HTR-8/SVneo (cell line): Measurements from ENCODE around the gene XPNPEP2.

Experiments
- DNase-seq: peaks from one replicate; pipeline ENCODE4 v3.0.0; 2011; ENCODE audit warnings: low spot score, mixed read lengths; ENCODE audit not compliant: insufficient read length
- FAIRE-seq: peaks from 2 replicates; lab custom pipeline; 2011; peaks lifted over from hg19 to GRCh38; lab: Jason Lieb, UNC

XPNPEP2 gene

GRCh38 chrX:129772796-129773431 lies 34.1 kb downstream of the XPNPEP2 start:
- FAIRE-seq: no peak
- DNase-seq: no peak

GRCh38 chrX:129773649-129774458 lies 35.1 kb downstream of the XPNPEP2 start:
- DNase-seq (no peak), FAIRE-seq (no peak)

- DNase-seq: no peak
- no peak for FAIRE-seq
Measured at GRCh38 chrX:129777218-129778030, 38.6 kb downstream of the XPNPEP2 start.

- no peak for DNase-seq
- FAIRE-seq: no peak
Measured at GRCh38 chrX:129779086-129779672, 40.4 kb downstream of the XPNPEP2 start.

GRCh38 chrX:129779747-129780146 lies 41.0 kb downstream of the XPNPEP2 start, which contains the start of gene SASH3:
TSS of gene SASH3 (plus strand) at chrX:129779949. CDS start at chrX:129780098, 149 bp downstream.
- DNase-seq (no peak), FAIRE-seq (no peak)

GRCh38 chrX:129780441-129781105 lies 41.8 kb downstream of the XPNPEP2 start:
- no peak for DNase-seq
- no peak for FAIRE-seq

GRCh38 chrX:129781134-129781672 lies 42.4 kb downstream of the XPNPEP2 start:
- DNase-seq: no peak
- FAIRE-seq: no peak

- DNase-seq: no peak
- FAIRE-seq: no peak
Measured at GRCh38 chrX:129781680-129782495, 43.1 kb downstream of the XPNPEP2 start.

GRCh38 chrX:129782706-129783105 lies 43.9 kb downstream of the XPNPEP2 start:
- FAIRE-seq: no peak
- no peak for DNase-seq

GRCh38 chrX:129783291-129783713 lies 44.5 kb downstream of the XPNPEP2 start:
- DNase-seq (no peak), FAIRE-seq (no peak)

GRCh38 chrX:129784371-129784770 lies 45.6 kb downstream of the XPNPEP2 start:
- DNase-seq (no peak), FAIRE-seq (no peak)

- no peak for DNase-seq
- no peak for FAIRE-seq
Measured at GRCh38 chrX:129785160-129785947, 46.6 kb downstream of the XPNPEP2 start.

GRCh38 chrX:129786210-129786651 lies 47.5 kb downstream of the XPNPEP2 start:
- FAIRE-seq (no peak), DNase-seq (no peak)

GRCh38 chrX:129787336-129788055 lies 48.7 kb downstream of the XPNPEP2 start:
- FAIRE-seq: no peak
- no peak for DNase-seq

GRCh38 chrX:129788527-129788926 lies 49.7 kb downstream of the XPNPEP2 start:
- FAIRE-seq (no peak), DNase-seq (no peak)

- DNase-seq: no peak
- FAIRE-seq: no peak
Measured at GRCh38 chrX:129790146-129790545, 51.4 kb downstream of the XPNPEP2 start.

- FAIRE-seq (no peak), DNase-seq (no peak)
Measured at GRCh38 chrX:129790808-129791207, 52.0 kb downstream of the XPNPEP2 start.
